NCI-H446 (cell line): ENCODE results near the gene NLRC5.
A peak's percentile ranks its signal among the peaks of the same experiment; 100 is the strongest.
"Not testable (repeated sequence)": the region's sequence is repeated elsewhere in the genome, so short reads cannot be mapped to it uniquely, and the experiment has no call there.

ENCODE experiments used
- DNase-seq, 2 experiments: peaks; one replicate each; lab custom pipeline; 2025; lab: John Stamatoyannopoulos, UW

NLRC5 gene

DNA sequence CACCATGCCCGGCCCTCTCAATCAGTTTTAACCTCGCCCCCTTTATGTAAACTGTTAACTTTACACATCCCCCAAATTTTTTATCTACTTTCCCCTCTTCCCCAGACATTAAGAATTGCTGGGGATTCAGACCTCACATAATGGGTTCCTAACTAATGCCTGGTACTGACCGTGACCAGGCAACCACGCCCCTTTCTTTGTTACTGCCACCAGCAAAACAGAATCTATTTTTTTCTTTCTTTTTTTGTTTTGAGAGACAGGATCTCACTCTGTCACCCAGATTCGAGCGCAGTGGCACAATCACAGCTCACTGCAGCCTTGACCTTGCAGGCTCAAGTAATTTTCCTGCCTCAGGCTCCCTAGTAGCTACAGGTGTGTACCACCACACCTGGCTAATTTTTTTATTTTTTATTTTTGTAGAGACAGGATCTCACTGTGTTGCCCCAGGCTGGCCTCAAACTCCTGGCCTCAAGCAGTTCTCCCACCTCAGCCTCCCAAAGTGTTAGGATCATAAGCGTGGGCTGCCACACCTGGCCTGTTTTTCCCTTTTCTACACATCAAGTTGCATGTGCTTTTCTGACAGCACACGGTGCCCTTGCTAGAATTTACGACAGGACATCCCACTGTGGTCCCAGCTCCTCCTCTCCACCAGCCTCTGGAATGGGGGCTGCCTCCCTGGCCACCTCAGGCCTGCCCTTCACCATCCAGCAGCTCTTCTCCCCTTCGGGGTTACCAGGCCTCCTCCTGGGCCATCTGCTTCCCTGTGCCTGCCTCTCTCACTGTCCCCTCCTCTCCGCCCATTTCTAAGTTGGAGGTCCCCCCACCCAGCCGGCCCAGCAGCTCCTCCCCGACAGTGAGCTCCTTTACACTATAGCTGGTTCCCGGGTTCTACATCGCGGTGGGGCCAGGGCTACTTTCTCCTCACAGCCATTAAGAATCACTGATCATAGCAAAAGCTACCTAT lies 113.8 kb downstream of the NLRC5 start:
- no peak for DNase-seq

DNA sequence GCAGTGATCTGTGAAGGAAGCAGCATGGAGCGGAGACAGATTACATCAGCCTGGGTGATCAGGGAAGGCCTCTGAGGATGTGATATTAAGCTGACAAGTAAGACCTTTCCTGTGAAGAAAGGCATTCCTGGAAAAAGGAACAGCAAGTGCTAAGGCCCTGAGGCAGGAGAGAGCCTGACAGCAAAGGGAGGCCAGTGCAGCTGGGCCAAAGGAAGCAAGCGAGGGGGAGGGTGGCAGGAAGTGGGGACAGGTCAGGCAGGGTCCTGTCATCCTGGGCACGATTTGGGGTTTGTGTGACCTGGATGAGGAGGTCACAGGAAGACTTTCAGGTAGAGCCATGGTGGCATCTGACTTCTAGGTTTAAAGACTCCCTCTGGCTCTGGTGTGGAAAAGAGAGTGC lies 115.3 kb downstream of the NLRC5 start:
- DNase-seq: no peak

- DNase-seq: no peak
Measured at GRCh38 chr16:57105184-57105583, 115.8 kb downstream of the NLRC5 start.

- no peak for DNase-seq
Measured at GRCh38 chr16:57106767-57107166, 117.4 kb downstream of the NLRC5 start.

- no peak for DNase-seq
Measured at GRCh38 chr16:57107321-57107922, 118.1 kb downstream of the NLRC5 start.

DNA sequence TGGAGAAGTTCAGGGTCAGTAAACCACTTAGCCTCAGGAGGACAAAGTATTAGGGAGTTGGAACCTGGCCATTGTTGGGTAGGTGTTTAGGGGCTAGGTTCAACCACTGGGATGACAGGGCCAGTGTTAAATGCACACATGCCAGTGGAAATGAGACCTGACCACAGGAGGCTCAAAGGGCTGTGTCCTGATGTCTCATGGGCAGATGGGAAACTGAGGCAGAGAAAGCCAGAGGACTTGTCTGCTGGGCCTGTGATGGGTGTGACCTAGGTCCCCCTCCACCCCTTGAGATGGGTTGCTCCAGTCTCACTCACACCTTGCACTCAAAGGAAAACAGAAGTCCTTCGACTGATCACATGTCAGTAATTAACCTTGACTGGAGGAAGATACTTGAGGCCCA lies 119.1 kb downstream of the NLRC5 start:
- no peak for DNase-seq

DNA sequence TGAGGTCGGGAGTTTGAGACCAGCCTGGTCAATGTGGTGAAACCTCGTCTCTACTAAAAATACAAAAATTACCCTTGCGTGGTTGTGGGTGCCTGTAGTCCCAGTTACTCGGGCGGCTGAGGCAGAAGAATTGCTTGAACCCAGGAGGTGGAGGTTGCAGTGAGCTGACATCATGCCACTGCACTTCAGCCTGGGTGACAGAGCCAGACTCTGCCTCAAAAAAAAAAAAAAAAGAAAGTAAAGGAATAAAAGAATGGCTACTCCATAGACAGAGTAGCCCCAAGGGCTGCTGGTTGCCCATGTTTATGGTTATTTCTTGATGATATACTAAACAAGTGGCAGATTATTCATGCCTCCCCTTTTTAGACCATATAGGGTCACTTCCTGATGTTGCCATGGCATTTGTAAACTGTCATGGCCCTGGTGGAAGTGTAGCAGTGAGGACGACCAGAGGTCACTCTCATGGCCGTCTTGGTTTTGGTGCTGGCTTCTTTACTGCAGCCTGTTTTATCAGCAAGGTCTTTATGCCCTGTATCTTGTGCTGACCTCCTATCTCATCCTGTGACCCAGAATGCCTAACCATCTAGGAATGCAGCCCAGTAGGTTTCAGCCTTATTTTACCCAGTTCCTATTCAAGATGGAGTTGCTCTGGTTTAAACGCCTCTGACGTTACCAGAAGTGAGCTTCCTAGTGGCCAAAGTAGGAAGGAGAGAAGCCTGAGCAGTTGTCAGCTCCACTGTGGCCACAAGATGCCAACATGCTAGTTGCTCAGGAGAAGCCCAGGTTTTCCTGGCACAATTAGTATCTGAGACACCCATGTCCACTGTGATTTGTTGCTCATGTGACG lies 120.1 kb downstream of the NLRC5 start:
- not testable (repeated sequence) for DNase-seq

DNA sequence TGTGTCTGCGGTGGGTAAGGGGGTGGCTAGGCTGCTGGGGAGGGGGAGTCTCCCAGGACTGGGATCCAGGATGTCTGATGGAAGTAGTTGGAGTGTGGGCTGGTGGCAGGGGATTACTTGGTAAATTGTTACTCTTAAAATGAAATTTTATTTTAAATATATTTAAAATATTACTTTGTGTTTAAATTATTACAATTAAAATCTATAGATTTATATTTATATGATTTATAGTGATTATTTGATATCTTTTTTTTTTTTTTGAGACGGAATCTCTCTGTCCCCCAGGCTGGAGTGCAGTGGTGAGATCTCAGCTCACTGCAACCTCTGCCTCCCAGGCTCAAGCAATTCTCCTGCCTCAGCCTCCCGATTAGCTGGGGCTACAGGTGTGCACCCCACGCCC lies 121.6 kb downstream of the NLRC5 start:
- no peak for DNase-seq

- no peak for DNase-seq
Measured at GRCh38 chr16:57111420-57111819, 122.1 kb downstream of the NLRC5 start.

- no peak for DNase-seq
Measured at GRCh38 chr16:57112403-57113041, 123.2 kb downstream of the NLRC5 start.

- DNase-seq: no peak
Measured at GRCh38 chr16:57113042-57113453, 123.7 kb downstream of the NLRC5 start.

GRCh38 chr16:57113664-57114063 lies 124.3 kb downstream of the NLRC5 start:
- DNase-seq: no peak

DNA sequence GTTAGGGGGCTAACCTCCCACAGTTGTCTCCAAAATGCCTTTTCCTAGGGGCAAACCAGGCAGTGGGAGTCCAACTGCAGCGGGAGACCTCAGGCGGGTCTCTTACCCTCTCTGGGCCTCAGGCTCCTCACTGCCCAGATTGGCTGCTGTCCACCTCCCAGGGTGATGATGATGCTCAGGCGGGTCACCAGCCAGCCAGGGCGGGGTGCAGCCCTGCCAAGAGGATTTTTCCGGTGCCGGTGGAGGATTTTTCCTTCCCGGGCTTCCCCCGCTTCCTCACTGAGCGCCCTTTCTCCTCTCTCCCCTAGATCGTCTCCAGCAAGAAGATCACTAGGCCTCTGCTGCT lies 125.8 kb downstream of the NLRC5 start:
- no peak for DNase-seq

DNA sequence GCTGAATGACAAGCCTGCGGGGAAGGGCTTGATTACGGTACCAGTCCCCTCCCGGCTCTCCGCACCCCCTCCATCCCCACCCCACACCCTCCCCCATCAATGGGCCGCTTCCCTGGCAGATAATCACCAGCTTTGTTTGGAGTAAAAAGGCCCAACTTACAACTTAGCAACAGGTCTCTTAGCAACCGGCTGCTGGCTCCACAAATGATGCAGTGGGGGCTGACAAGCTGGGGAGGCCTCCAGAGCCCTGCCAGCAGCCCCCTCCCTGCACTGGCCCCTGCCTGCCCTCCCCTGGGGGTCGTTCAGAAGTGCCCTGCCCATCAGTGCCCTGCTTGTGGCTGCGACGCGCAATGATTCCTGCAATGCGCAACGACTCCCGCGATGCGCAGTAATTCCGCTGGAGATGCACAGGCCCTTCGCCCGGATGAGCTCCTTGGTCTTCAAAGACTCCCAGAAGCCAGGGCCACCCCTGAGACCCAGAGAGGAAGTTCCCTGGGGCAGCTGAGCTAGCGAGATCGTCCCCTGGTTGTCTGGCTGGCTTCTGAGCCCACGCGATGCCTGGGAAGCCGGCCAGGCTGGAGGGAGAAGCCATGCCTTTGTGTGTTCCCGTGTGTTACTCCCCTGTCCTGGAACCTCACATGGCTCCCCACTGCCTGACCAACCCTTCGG lies 126.3 kb downstream of the NLRC5 start:
- DNase-seq: peak in 1 of 2 experiments; percentile 36

GRCh38 chr16:57118461-57119084 lies 129.2 kb downstream of the NLRC5 start:
- DNase-seq: no peak

GRCh38 chr16:57123216-57123973 lies 134.0 kb downstream of the NLRC5 start:
- DNase-seq: no peak

- no peak for DNase-seq
Measured at GRCh38 chr16:57123974-57124674, 134.8 kb downstream of the NLRC5 start.

DNA sequence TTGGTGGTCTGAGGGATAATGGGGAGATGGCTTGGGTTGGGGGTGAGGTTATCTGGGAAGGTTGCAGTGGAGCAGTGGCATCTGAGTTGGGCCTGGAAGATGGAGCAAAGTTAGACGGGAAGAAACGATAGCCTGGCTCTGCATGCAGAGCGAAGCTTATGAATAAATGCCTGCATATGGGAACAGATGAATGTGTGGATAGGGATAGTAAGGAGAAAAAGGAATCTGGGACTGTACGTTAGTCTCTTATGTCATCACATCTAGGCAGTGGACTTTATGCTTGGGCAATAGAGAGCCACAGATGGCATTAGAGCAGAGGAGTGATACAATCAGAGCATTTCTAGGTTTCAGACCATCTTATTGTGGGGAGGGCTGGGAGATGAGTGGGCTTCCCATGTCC lies 136.0 kb downstream of the NLRC5 start:
- no peak for DNase-seq

DNA sequence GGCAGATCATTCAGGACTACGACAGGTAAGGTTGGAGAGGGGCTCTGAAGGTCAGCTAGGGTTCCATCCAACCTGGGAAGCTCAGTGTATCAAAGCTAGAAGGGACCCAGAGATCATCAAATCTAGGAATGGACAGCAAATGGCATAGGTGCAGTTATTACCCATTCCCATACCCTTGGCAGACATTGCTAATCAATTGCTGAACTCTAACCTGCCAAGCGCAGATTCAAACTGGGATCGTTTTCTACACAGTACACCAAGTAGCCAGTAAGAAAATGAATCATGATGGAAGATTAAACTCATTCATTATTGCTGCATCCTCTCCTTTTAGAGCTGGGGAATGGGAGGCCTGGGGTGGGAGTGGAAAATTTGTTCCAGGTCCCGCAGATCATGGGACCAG lies 136.6 kb downstream of the NLRC5 start:
- DNase-seq: no peak

DNA sequence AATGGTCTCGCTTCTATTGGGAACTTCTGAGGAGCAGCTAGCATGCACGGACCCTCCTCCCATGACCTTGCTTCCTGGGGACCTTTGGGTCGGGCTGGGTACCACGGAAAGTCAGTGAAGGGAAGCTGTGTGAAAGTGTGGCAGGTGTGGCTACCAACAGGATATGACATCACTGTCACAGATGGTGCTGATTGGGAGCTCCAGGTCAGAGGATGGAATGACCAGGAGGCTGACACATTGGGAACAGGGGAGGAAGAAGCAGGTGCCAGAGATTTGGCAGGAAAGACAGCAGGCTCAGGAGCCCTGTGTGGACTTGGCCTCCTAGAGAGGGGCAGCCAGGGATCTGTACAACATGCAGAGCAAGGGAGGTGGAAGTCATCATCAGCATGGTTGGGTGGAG lies 137.1 kb downstream of the NLRC5 start:
- DNase-seq: no peak
